Stimulated activated naive CD8-positive, alpha-beta T cell treated with anti-CD3 and anti-CD28 coated beads, Interleukin-15, Interleukin-2, amounts not matched to agents 100 U/mL and 50 U/mL, for 24 hours (primary cell): Measurements from ENCODE around the gene FH.

Experiments
- ATAC-seq: fragments of 150-1000 bp; cut with Tn5 transposase; one replicate; pipeline ENCODE4 v1.10.0; 2021
- DNase-seq: peaks from one replicate; pipeline ENCODE4 v3.0.0; 2021

The FH gene

DNA sequence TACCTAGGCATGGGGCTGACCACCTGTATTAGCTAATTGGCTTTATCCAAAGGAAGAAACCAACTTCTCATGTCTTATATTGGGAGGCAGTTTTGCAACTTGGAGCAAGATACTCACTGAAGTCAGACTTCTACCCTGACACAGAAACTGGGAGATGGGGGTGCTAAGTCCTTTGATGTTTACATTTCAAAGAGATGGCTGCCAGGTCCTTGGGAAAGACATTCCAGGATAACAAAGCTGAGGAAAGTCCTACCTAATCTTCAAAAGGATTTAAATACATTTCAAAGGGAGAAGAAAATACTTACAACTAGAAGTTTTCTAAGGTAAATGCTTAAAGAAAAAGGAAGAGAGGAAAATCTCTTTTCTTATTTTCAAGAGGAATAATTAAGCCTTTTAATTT, 62.1 kb downstream of the FH start:
- DNase-seq (no peak), ATAC-seq (no peak)

DNA sequence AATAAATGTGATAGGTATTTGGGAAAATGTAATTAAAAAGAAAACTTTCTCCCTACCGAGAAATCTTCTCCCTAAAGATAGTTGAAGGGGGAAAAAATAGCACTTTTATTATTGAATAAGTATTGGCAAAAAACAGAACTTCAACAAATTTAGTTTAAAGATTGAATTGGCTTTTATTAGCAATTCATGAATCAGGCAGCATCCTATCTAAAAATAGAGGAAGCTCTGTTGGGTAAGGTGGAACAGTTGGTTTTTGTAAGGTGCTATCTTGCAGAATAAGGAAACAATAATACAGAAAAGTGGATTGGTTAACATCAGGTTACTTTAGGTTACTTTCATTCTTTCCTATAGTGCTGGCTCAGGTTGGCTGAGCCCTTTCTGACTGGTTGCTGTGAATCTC, 62.8 kb downstream of the FH start:
- ATAC-seq (no peak), DNase-seq (no peak)

DNA sequence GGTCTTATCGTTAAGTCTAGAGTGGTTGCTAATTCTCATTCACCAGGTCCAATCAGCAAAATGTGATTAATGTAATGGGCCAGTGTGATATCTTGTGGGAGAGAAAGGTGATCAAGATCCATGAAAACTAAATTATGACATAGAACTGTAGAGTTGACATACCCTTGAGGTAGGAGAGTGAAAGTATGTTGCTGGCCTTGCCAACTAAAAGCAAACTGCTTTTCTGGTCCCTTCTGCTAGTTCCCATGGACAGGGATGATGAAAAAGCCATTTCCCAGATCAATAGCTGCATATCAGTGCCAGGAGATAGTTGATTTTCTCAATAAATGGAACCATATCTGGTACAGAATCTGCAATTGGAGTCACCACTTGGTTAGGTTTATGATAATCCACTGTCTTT, 65.8 kb downstream of the FH start:
- no peak for ATAC-seq
- DNase-seq = no peak

DNA sequence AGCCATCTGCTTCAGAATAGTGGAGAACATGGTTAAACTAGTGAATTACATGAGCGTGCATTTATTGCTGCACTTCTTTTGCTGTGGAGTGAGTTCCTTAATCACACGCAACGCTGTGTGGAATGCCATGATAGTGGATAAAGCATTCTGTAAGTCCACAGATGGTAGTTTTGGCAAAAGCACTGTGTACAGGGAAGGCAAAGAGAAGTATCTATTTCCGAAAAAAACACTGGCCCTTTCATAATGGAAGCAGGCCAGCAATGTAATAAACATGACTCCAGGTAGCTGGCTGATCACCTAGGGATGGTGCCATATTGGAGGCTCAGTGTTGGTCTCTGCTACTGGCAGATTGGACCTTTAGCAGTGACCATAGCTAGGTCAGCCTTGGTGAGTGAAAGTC, 67.6 kb downstream of the FH start:
- ATAC-seq = no peak
- DNase-seq = no peak
